Breast epithelium (tissue), 4 donors: ENCODE data around the gene ACAA2. TPM values are rescaled to one million over a fixed set of nuclear protein-coding genes. Genes with fewer than 3 reads are reported as not detected.

Experiments used
- DNase-seq, 2 donors: peaks; one replicate each; pipeline ENCODE4 v3.0.0-alpha.2; 2019; ENCODE audit warnings: low spot score in 2 of 2
- H3K27ac ChIP-seq, 2 donors: fragments of 200-600 bp; sonication (generic) in 1 of 2; one replicate each; pipeline ENCODE4 v1.5.1; 2016 to 2019; ENCODE audit warnings: mild to moderate bottlenecking in 1 of 2
- H3K27me3 ChIP-seq, 2 donors: fragments of 200-600 bp; sonication (generic) in 1 of 2; one replicate each; pipeline versions ENCODE4 v1.5.1 to v1.6.0; 2017 to 2019; ENCODE audit warnings: control low read depth in 1 of 2, mild to moderate bottlenecking in 1 of 2
- H3K36me3 ChIP-seq: fragments of 200-600 bp; one replicate; pipeline ENCODE4 v1.5.1; 2019
- H3K4me1 ChIP-seq, 2 donors: fragments of 200-600 bp; sonication (generic); one replicate each; pipeline ENCODE4 v1.5.1; 2016 to 2019; ENCODE audit warnings: control low read depth in 1 of 2
- H3K4me3 ChIP-seq, 3 donors: fragments of 200-600 bp; sonication (generic); 1 replicate in 2 of 3; 2 replicates in 1 of 3; pipeline ENCODE4 v1.5.1; 2016 to 2019; ENCODE audit warnings: mild to moderate bottlenecking in 3 of 3, moderate library complexity in 2 of 3
- H3K9me3 ChIP-seq, 2 donors: fragments of 200-600 bp; sonication (generic) in 1 of 2; one replicate each; pipeline ENCODE4 v1.5.1; 2016 to 2019; ENCODE audit warnings: control low read depth in 1 of 2
- CTCF ChIP-seq, 3 donors: fragments of 450-650 bp; IDR thresholded peaks; one replicate each; pipeline ENCODE4 v1.5.1; 2016 to 2017; ENCODE audit warnings: antibody characterized with exemption in 3 of 3, mild to moderate bottlenecking in 3 of 3, moderate library complexity in 3 of 3
- POLR2A ChIP-seq: fragments of 450-650 bp; IDR thresholded peaks from one replicate; pipeline ENCODE4 v1.6.1; 2016; ENCODE audit warnings: antibody characterized with exemption, mild to moderate bottlenecking, moderate library complexity
- POLR2AphosphoS5 ChIP-seq, 3 donors: sonication (generic); formaldehyde crosslinking; IDR thresholded peaks; one replicate each; pipeline ENCODE4 v1.6.1; 2017; ENCODE audit warnings: antibody characterized with exemption in 3 of 3
- intact Hi-C: fragments of 100-400 bp; cut with DNase I; formaldehyde crosslinking; loops from one replicate; pipeline ENCODE4 v1.15.1; 2023; ENCODE audit warnings: low total_unique reads
- total RNA-seq, 3 donors: library from RNA; depleted of rRNA; stranded (reverse); fragments of >200 nt; gene quantifications; one replicate each; pipeline ENCODE4 v1.1.0, GENCODE V29; 2016

Gene ACAA2
- total RNA-seq, 3 donors from 2014 or later = 67.9 to 99.5 (median 70.5) TPM

- H3K9me3 ChIP-seq = no peaks in the 10 kb centered on the region
- peak; percentile 63 to 64 for DNase-seq
- H3K27ac ChIP-seq = no peak overlapping the region
- intact Hi-C loops = no loop called here
- H3K27me3 ChIP-seq = no peaks in the 10 kb centered on the region
- no peaks in the 10 kb centered on the region for H3K36me3 ChIP-seq
- TF ChIP-seq POLR2AphosphoS5 (IDR thresholded peaks at IDR 0.05) = no peak
- peak in 1 of 3 donors; percentile 36 for TF ChIP-seq CTCF (IDR thresholded peaks at IDR 0.05)
- H3K4me1 ChIP-seq = no peaks in the 10 kb centered on the region
- H3K4me3 ChIP-seq = no peak overlapping the region
Measured at GRCh38 chr18:49768051-49768391, 45.3 kb downstream of the ACAA2 start.

- Histone ChIP-seq H3K4me1 (no peaks in the 10 kb centered on the region), H3K27me3 (no peaks in the 10 kb centered on the region), H3K27ac (no peak overlapping the region), H3K4me3 (no peak overlapping the region), H3K9me3 (no peaks in the 10 kb centered on the region), H3K36me3 (no peaks in the 10 kb centered on the region)
- DNase-seq = no peak
- intact Hi-C loops = no loop called here
- no peak for TF ChIP-seq CTCF (IDR thresholded peaks at IDR 0.05)
- no peak for TF ChIP-seq POLR2A
- TF ChIP-seq POLR2AphosphoS5 (IDR thresholded peaks at IDR 0.05) = no peak
Measured at GRCh38 chr18:49767111-49768050, 46.0 kb downstream of the ACAA2 start.

GRCh38 chr18:49766646-49767045 is 46.7 kb downstream of the ACAA2 start:
- Histone ChIP-seq H3K27ac (no peak overlapping the region), H3K36me3 (no peaks in the 10 kb centered on the region), H3K4me1 (no peaks in the 10 kb centered on the region), H3K9me3 (no peaks in the 10 kb centered on the region), H3K4me3 (no peak overlapping the region), H3K27me3 (no peaks in the 10 kb centered on the region)
- no peak for DNase-seq
- TF ChIP-seq POLR2A = no peak
- no peak for TF ChIP-seq CTCF (IDR thresholded peaks at IDR 0.05)
- TF ChIP-seq POLR2AphosphoS5 (IDR thresholded peaks at IDR 0.05) = no peak
- intact Hi-C loops = no loop called here

- Histone ChIP-seq H3K27ac (no peak overlapping the region), H3K4me1 (no peaks in the 10 kb centered on the region), H3K36me3 (no peaks in the 10 kb centered on the region), H3K4me3 (no peak overlapping the region), H3K27me3 (no peaks in the 10 kb centered on the region), H3K9me3 (no peaks in the 10 kb centered on the region)
- TF ChIP-seq POLR2A (no peak), CTCF (IDR thresholded peaks at IDR 0.05) (no peak), POLR2AphosphoS5 (IDR thresholded peaks at IDR 0.05) (no peak)
- intact Hi-C loops = no loop called here
- no peak for DNase-seq
Measured at GRCh38 chr18:49764032-49764431, 49.3 kb downstream of the ACAA2 start.

- TF ChIP-seq CTCF (IDR thresholded peaks at IDR 0.05) (no peak), POLR2AphosphoS5 (IDR thresholded peaks at IDR 0.05) (no peak), POLR2A (no peak)
- intact Hi-C loops = no loop called here
- H3K4me1 ChIP-seq = no peaks in the 10 kb centered on the region
- no peak overlapping the region for H3K27ac ChIP-seq
- H3K27me3 ChIP-seq = no peaks in the 10 kb centered on the region
- H3K9me3 ChIP-seq = no peaks in the 10 kb centered on the region
- no peak for DNase-seq
- H3K36me3 ChIP-seq = no peaks in the 10 kb centered on the region
- no peak overlapping the region for H3K4me3 ChIP-seq
Measured at GRCh38 chr18:49763590-49763989, 49.7 kb downstream of the ACAA2 start.
